NCI-H69 (cell line): Measurements from ENCODE around the gene SH3GL3.

Experiments used
- DNase-seq: peaks from one replicate; lab custom pipeline; 2025; lab: John Stamatoyannopoulos, UW

SH3GL3 gene

DNA sequence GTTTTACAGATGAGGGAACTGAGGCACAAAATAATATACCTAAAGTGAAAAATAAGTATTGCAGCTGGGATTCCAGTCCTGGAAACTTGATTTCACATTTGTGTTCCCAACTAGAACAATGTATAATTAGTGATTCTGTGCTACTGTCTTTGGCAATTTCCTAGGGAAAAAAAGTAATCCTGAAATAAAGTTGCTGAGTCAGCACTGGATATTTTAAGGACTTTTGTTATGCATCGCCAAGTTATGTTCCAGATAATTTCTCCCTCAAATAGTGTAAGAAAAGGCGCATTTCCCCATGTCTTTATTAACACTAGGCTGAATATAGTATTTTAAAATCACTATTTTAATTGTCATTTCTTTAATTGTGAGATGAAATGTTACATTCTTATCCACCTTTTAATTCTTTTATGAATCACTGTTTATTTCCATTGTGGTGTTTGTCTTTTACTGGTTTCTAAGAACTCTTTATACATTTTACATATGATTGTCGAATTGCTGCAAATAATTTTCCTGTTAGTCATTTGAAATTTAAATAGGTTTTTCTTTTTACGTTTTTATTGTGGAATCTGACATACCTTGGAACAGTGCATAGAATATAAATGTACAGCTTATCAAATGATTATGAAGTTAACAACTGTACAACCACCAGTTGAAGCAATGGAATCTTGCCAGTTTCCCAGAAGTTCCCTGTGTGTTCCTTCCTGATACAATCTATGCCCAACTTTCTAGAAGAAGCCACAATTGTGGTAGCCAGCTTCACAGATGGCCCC is 56.6 kb downstream of the SH3GL3 start:
- DNase-seq, result no peak

DNA sequence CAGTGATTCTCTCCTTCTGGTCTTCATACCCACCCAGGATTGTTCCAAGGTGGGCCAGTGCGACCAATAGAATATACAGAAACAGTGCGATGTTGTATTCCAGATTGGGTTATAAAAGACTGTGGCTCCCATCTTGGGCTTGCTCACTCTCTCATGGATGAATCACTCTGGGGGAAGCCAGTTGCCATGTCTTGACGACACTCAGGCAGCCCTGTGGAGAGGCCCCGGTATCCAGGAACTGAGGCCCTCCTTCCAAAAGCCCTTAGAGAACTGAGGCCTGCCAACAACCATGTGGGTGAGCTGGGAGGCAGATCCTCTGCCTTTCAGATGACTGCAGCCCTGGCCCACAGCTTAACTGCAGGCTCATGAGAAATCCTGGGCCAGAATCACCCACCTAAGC is 57.2 kb downstream of the SH3GL3 start:
- no peak for DNase-seq

DNA sequence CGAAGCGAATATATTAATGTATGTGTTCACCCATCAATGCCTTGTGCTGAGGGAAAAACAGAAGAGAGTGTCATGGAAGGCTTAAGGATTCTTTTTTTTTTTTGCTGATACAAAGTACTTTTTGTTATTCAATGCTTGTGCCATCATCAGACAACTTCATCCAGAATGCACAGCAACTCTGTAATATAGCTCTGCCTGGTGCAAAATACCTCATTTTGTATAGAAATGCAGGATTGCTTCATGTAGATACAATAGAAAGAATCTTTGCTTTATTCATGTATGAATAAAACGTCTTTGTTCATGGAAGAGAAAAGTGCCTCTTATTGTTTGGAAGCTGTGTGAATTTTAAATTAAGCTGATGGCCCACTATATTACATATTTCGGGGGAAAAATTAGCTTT is 62.9 kb downstream of the SH3GL3 start:
- DNase-seq, result no peak

DNA sequence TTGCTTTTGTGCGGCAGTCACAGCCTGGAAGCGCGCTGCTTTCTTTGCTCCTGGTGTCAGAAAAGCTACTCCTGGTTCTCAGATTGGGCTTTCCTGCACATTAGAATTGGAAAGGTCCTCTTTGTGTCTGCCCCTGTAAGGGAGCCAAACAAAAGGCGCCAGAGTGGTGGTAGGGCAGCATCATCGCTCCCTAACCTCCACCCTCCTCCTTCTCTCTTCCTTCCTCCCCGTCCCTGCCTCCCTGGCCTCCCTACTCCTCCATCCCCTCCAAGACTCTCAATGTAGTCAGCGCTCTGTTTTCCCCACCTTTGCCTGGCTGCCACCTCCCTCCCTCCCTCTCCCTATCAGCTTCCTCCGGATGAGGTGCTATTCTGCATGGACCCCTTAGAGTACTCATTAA is 65.3 kb downstream of the SH3GL3 start:
- no peak for DNase-seq

DNA sequence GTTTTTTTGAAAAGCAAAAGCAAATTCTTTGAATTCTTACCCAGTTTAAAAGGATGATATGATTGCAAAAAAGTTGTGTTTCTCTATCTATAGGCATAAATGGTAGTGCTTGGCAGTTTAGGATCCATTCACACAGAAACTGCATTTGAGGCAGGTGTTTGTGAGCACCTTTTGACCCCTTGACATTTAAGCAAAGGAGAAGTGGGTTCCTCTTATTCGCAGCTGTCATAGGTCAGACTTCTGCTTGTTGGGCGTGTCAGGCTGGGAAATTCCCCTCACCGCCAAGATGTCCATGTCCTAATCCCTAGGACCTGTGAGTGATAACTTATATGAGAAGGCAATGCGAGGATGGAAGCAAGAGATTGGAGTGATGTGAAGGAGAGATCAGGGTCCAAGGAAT is 67.4 kb downstream of the SH3GL3 start:
- DNase-seq, result no peak

- DNase-seq, result no peak
Measured at GRCh38 chr15:83515164-83515563, 68.0 kb downstream of the SH3GL3 start.

DNA sequence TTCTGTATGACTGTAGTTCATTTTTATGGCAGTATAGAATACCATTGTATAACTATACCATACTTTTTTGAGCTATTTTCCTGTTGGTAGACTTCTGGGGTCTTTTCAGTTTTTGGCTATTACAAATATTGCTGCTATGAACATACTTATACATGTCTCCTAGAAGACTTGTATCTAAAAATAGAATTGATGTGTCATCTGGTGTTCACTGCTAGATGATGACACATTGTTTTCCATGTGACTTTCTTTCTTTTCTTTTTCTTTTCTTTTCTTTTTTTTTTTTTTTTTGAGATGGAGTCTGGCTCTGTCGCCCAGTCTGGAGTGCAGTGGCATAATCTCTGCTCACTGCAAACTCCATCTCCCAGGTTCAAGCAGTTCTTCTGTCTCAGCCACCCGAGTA is 69.8 kb downstream of the SH3GL3 start:
- DNase-seq, result no peak

DNA sequence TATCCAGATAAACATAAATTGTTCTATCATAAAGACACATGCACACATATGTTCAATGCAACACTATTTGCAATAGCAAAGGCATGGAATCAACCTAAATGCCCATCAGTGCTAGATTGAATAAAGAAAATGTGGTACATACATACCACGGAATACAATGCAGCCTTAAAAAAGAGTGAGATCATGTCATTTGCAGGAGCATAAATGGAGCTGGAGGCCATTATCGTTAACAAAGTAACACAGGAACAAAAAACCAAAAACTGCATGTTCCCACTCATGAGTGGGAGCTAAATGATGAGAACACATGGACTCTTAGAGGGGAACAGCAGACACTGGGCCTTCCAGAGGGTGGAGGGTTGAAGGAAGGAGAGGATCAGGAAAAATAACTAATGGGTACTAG is 79.2 kb downstream of the SH3GL3 start:
- DNase-seq, result no peak

DNA sequence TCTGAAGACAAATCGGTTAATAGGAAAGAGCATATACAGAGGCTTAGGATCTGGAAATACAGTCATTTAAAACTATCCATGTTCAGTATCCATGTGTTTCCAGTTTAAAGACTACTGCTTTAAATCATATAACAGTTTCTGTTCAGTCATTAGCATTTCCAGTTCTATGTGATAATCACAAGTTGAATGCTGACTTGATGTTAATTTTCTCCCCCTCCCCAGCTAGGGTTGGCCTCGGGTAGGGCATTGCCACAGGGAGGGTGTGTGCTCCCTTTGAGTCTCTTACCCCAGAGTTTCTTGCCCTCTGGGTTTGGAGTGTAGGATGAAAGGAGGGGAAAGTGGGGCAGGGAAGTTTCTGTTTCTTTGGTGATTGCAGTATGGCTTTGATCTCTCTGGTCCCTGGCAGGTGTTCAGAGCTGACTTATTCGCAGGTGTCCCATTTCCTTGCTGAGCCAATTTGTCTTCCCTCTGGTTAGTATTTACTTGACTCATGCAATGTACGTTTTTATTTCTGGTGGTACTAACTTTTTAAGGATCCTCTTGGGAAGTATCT is 86.3 kb downstream of the SH3GL3 start:
- DNase-seq, result no peak

GRCh38 chr15:83537606-83538005 is 90.5 kb downstream of the SH3GL3 start:
- DNase-seq, result no peak

DNA sequence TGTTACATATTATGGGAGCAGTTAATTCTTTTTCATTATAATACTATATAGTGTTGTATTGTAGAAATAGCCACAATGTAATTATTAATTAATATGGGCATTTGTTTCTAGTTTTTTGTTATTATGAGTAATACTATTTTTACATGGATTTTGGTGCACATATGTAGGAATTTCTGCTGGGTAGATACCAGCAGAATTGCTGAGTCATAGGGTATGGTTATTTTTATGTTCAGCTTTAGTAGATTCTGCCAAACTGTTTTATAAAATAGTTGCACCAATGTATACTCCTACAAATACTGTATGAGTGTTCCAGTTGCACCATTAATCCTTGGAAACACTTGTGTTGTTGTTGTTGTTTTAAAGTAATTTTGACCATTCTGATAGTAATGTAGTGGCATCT is 91.5 kb downstream of the SH3GL3 start:
- no peak for DNase-seq

GRCh38 chr15:83545804-83546511 is 98.8 kb downstream of the SH3GL3 start:
- no peak for DNase-seq

DNA sequence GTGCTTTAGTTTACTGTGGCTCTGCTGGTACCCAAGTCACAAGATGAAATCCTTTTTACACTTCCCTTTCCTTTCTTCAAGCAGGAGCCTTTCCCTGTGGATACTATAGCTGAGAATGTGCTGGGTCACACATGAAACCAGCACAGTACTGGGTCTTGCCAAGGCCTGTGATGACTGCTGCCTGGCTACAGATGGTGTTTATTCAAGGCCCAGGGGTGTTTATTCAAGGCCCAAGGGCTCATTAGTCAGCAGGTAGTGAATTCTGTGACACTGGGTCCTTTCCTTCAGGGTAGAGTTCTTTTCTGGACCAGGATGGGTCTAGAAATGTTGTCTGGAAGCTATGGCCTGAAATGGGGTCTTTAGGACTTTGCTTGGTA is 99.4 kb downstream of the SH3GL3 start:
- DNase-seq, result no peak

GRCh38 chr15:83547168-83547567 is 100.0 kb downstream of the SH3GL3 start:
- no peak for DNase-seq

- no peak for DNase-seq
Measured at GRCh38 chr15:83549623-83550022, 102.5 kb downstream of the SH3GL3 start.

DNA sequence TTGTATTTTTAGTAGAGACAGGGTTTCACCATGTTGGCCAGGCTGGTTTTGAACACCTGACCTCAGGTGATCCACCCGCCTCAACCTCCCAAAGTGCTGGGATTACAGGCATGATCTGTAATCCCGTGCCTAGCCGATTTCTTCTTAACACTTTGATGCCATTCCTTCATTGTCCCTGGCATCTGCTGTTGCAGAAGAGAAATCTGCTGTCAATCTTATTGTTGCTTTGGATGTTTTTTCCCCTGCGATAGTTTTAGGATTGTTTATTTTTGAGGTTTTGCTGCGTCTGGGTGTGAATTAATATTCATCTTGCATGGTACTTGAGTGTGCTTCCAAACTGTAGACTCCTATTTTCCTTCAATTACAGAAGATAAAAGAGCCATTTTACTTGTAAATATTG is 107.4 kb downstream of the SH3GL3 start:
- DNase-seq, result no peak

GRCh38 chr15:83555383-83555782 is 108.2 kb downstream of the SH3GL3 start:
- DNase-seq, result no peak

DNA sequence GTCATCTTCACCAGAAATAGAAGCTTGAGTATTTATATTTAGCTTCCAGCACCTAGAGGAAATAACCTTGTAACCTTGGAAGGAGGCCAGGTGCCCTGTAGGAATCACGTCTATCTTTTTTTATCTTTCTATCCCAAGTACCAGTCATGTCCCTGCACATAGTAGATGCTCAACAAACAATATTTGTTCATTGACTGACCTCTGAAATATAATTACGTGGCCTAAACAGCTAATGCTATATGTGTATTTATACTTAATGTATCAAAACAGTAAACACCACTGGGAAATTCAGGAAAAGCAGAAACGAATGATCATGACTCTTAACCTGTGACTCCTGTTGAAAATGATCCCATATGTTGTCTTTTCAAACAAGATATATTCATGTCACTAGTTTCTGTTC is 108.9 kb downstream of the SH3GL3 start:
- no peak for DNase-seq

DNA sequence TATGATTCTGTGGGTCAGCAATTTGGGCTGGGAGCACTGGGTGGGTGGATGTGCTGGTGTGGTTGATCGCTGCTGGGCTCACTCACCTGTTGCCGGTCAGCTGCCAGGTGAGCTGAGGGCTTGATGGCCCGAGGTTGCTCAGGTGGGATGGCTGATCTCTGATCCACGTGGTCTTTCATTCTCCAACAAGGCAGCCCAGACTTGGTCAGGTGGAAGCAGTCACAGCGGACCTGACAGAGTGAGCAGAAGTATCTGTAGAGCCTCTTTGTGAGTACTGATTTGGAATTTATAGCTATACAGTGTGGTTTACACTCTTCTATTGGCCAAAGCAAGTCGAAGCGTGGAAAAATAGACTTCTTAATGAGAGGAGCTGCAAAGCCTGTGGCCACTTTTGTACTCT is 109.6 kb downstream of the SH3GL3 start:
- DNase-seq, result no peak

DNA sequence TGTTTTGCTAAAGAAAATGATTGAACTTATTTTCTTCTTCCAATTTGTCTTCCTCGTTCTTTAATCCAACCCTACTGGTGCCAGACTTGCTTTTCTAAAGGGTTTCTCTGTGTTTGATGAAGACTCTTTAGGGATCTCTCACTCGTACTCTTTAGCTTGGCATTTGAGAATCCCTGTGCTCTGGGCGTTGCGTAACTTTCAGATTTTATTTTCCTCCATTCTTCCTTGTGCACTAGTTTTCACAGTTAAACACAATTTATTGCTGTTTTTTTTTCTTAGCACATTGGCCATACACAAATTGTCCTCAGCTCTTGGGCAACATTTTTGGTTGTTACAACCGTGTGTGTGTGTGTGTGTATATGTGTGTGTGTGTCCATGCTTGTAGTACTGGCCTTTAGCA is 111.0 kb downstream of the SH3GL3 start:
- no peak for DNase-seq

DNA sequence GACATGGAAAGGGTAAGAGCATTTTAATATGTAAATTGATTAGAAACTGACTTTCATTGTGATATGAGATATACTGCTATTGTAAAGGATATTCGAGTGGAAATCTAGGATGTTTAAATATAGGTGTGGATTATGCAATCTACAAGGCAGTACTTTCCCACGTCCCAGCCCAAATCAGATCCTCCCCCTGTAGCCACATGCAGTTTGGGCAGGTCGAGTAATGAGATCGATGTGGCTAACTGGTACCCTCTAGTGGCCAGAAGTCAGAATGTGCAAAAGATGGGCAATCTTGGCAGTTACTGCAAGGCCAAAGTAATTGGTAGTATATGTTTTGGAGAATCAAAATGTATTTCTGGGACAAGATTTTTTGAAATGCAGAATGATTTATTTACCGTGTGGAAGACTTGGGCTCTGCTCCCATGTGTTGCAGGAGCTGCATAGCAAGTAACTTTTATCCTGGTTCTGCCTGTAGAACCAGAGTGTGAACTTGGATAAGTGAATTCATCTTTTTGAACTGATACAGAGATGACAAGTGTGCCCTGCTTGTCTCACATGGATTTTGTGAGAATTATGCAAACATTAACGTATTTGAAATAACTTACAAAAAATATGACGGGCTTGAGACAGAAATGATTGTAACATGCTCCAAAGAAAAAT is 112.3 kb downstream of the SH3GL3 start:
- peak; percentile 35 for DNase-seq

- no peak for DNase-seq
Measured at GRCh38 chr15:83561661-83562060, 114.5 kb downstream of the SH3GL3 start.

- no peak for DNase-seq
Measured at GRCh38 chr15:83565138-83565537, 118.0 kb downstream of the SH3GL3 start.
